IPS DF 6.9 (cell line): ENCODE results near the gene KLHL29.

ENCODE experiments used
- DNase-seq: peaks from one replicate; pipeline ENCODE4 v3.0.0-alpha.2; 2013; ENCODE audit warnings: low read depth, low spot score
- H3K27ac ChIP-seq: one replicate; pipeline ENCODE4 v1.5.1; 2013; ENCODE audit warnings: low read length, control low read depth
- H3K27me3 ChIP-seq: 2 replicates; pipeline ENCODE4 v1.6.1; 2013; ENCODE audit warnings: mild to moderate bottlenecking, low read length; ENCODE audit not compliant: control insufficient read depth, insufficient read depth
- H3K36me3 ChIP-seq: 2 replicates; pipeline ENCODE4 v1.6.1; 2013; ENCODE audit warnings: low read length; ENCODE audit not compliant: control insufficient read depth, insufficient read depth
- H3K4me1 ChIP-seq: 2 replicates; pipeline ENCODE4 v1.6.1; 2013; ENCODE audit warnings: low read length; ENCODE audit not compliant: control insufficient read depth, insufficient read depth
- H3K4me3 ChIP-seq: 2 replicates; pipeline ENCODE4 v1.5.1; 2013; ENCODE audit warnings: mild to moderate bottlenecking, low read length
- H3K9me3 ChIP-seq: 2 replicates; pipeline ENCODE4 v1.6.1; 2013; ENCODE audit warnings: low read length, inconsistent platforms; ENCODE audit not compliant: control insufficient read depth, insufficient read depth
- WGBS: extraction: QIAGEN DNeasy Blood & Tissue Kit; methylation state at CpG from one replicate; pipeline ENCODE4 v1.1.7; 2013; ENCODE audit warnings: mixed read lengths, missing lambda C conversion rate; ENCODE audit not compliant: insufficient read length, insufficient coverage; 5-methylcytosine and 5-hydroxymethylcytosine counted together

The KLHL29 gene

DNA sequence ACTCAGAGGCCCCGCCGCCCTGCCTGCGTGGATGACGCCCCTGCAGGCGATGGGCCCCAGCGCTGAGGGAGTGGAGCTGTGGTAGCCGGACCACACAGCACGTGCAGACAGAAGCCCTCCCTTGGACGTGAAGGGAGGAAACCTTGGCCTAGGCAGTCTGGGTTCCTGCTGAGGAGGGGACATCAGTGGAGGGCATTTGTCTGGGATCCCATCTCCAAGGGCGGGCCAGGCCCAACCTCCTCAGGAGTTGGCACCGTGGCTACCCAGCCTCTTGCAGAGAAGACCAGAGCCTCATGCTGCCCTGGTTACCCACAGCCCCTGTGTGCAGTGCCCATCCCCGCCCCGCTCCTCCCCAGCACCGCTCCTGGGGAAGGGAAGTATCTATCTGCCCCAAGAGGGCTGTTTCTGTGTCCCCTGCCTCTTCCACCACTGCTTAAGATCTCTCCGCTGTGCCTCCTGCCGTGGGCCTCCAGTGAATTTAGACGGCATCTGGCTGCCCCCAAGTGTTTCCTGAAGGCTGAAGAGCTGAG is 241.8 kb downstream of the KLHL29 start:
- no peaks in the 10 kb centered on the region for H3K36me3 ChIP-seq
- H3K9me3 ChIP-seq = no peaks in the 10 kb centered on the region
- no peak overlapping the region for H3K27ac ChIP-seq
- H3K4me3 ChIP-seq = no peak overlapping the region
- H3K27me3 ChIP-seq = no peaks in the 10 kb centered on the region
- no CpG with 5 or more reads among the region's 17 CpGs for WGBS
- no peak for DNase-seq
- peaks cover 2% of the 10 kb centered on the region; the same call in 1 of the 2 replicates for H3K4me1 ChIP-seq

DNA sequence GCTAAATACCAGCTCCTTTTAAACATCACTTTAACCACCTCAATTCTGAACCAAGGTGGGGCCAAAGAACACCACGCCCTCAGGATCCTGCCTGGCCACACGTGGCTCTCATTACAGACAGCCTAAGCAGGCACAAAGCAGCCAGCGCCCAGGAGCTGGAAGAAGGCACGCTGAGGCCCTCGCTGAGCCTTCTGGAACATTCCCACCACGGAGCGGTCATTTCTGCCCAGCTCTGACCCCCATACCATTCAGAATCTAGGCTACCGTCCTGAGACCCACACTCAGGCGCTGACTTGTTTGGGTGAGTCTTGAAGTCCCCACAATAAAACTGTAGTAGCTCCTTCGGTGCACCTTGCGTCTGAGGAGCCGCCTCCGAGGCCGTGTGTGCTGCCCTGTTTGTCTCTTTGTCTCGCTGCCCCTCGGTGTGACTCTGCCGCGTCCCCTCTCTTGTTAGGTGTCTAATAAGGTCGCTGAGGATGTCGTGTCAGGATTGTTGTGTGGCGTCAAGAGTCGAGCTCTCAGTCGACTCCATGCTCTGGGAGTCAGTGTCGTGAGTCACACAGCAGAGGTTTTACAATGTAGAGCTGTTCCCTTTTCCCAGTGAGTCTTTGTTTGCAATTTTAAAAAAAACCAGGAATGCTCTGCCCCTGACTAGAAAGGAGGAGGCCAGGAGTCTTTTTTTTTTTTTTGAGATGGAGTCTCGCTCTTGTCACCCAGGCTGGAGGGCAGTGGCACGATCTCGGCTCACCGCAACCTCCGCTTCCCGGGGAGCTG is 242.4 kb downstream of the KLHL29 start:
- Histone ChIP-seq H3K27ac (no peak overlapping the region), H3K9me3 (no peaks in the 10 kb centered on the region), H3K36me3 (no peaks in the 10 kb centered on the region), H3K4me3 (no peak overlapping the region), H3K27me3 (no peaks in the 10 kb centered on the region), H3K4me1 (peaks cover 2% of the 10 kb centered on the region; the same call in 1 of the 2 replicates)
- DNase-seq = no peak
- no CpG with 5 or more reads among the region's 30 CpGs for WGBS

DNA sequence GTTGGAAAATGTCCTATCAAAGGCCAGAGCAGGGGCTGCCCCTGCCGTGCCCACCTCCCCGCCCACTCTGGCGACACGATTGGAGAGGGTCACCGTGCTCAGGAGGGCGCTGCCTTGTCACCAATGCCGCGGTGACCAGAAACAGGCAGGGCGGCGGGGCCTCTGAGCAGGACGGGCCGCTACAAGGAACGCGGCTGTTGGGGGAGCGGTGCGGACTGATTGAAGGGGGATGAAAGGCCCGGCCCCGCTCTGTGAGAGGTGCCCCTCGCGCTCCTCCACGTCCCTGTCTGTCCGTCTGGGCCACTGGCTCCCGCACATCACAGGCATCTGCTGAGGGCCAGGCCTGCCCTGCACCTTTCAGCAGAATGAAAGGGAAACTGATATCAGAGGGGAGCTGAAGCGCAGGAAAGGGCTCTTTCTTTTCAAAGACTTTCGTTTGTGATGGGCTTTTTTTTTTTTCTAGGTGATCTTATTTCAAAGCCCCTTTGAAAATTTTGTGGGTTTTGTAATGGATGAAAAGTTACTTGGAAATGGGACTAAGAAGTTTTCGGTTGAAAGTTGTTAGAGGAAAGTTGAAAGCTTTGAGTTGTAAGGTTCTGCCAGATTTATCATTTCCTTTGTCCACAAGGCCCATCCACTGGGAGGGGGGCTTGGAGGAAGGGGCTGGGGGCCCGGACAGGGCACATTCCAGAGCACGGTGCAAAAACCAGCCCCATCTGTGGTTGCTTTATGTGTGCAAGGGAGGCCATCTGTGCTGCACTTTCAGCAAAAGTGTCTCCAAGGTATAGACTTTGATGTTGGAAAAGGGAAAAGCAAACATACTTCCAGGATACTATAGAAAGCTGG is 244.2 kb downstream of the KLHL29 start:
- H3K36me3 ChIP-seq = no peaks in the 10 kb centered on the region
- no peaks in the 10 kb centered on the region for H3K9me3 ChIP-seq
- H3K27ac ChIP-seq = no peak overlapping the region
- no peaks in the 10 kb centered on the region for H3K27me3 ChIP-seq
- H3K4me3 ChIP-seq = no peak overlapping the region
- WGBS = 100% methylated on average over 1 of the region's 28 CpGs
- no peak for DNase-seq
- H3K4me1 ChIP-seq = peaks cover 2% of the 10 kb centered on the region; the same call in 1 of the 2 replicates

DNA sequence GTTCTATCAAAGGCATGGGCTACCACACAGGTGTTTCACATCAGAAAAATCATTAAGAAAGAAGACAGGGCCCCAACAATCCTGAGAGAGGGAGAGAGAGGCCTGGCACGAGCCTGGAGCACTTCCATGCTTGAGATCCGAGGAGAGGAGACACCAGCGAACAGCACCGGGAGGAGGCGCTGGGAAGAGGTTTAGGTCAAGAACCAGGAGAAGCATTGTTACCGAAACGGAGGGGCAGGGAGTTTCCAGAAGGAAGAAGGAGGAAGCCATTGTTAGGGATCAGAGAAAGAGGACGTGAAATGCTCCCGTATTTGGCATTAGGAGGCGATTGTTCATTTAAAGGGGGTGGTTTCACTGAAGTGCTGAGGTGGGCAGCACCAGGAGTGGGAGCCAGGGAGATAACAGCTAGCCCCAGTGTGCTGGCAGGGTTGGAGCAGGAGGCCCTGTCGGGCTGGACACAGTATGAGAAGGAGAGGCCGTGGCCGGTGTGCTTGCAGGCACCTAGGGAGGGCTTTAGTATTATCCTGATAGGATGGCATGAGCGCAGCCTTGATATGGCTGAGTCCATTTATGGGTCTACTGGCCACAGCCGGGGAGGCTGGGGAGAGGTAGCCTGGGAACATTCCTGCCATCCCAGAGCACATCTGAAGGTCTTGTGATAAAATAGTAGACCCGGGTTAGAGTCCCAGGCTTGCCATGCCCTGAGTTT is 244.9 kb downstream of the KLHL29 start:
- no CpG with 5 or more reads among the region's 16 CpGs for WGBS
- Histone ChIP-seq H3K27ac (no peak overlapping the region), H3K27me3 (no peaks in the 10 kb centered on the region), H3K4me3 (no peak overlapping the region), H3K36me3 (no peaks in the 10 kb centered on the region), H3K9me3 (no peaks in the 10 kb centered on the region), H3K4me1 (peaks cover 2% of the 10 kb centered on the region; the same call in 1 of the 2 replicates)
- DNase-seq = no peak

DNA sequence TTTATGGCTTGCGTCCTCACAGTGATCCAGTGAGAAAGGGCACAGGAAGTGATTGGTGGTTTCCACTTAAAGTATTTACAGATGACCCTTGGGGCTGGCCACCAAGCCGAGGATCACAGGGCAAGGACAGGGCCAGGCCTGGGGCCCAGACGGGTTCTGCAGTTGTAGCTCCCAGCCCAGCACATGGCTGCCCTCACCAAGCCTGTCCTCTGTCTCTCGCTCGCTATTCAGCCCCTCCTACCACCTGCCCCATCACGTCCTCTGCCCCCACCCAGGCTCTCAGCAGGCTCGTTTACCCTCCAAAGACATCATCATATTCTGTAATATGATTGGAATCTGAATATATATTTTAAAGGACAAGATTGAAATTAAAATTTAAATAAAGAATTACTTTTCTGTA is 246.0 kb downstream of the KLHL29 start:
- no peak for DNase-seq
- Histone ChIP-seq H3K9me3 (no peaks in the 10 kb centered on the region), H3K27ac (no peak overlapping the region), H3K4me3 (no peak overlapping the region), H3K36me3 (no peaks in the 10 kb centered on the region), H3K4me1 (peaks cover 2% of the 10 kb centered on the region; the same call in 1 of the 2 replicates), H3K27me3 (no peaks in the 10 kb centered on the region)
- no CpG with 5 or more reads among the region's 7 CpGs for WGBS

DNA sequence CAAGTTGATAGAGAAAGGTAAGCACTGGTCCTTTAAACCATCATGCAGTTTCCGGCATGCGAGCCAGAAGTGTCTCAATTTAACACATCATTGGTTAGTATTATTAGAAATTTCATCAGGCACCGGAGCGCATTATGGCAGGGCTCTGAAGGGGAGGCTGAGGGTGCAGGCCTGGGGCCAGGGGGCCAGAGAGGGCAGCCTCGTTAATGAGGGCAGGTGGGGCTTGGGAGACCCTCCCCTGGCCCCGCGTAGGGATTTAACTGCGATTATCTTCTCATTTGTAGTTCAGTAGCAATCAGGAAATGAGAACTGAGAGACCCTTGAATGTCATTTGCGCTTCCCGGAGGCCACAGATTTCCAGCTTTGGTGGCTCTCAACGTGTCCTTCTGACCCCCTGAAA is 246.4 kb downstream of the KLHL29 start:
- no peaks in the 10 kb centered on the region for H3K9me3 ChIP-seq
- no peaks in the 10 kb centered on the region for H3K27me3 ChIP-seq
- H3K36me3 ChIP-seq = no peaks in the 10 kb centered on the region
- no peak overlapping the region for H3K4me3 ChIP-seq
- H3K4me1 ChIP-seq = peaks cover 2% of the 10 kb centered on the region; the same call in 1 of the 2 replicates
- no peak overlapping the region for H3K27ac ChIP-seq
- no CpG with 5 or more reads among the region's 11 CpGs for WGBS
- no peak for DNase-seq

DNA sequence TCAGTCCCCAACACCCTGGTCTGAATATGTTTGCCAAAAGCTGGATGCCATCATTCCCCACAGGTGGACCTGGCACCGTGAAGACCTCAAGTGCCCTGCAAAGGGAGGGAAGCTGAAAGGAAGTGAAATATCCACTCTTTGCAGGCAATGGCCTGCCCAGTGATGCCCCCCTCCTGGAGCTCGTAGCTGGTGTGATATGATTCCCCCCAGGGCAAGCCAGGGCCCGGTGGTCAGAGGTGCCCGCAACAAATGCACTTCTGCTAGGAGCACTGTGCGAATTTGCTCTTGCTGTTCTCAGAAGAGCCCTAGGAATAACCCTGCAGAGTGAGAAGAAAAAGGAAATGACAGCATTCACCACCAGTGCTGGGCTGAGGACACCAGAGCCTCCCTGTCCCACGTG is 247.4 kb downstream of the KLHL29 start:
- no peaks in the 10 kb centered on the region for H3K9me3 ChIP-seq
- no peaks in the 10 kb centered on the region for H3K4me1 ChIP-seq
- H3K4me3 ChIP-seq = no peak overlapping the region
- no peaks in the 10 kb centered on the region for H3K36me3 ChIP-seq
- DNase-seq = no peak
- H3K27ac ChIP-seq = no peak overlapping the region
- no peaks in the 10 kb centered on the region for H3K27me3 ChIP-seq
- no CpG with 5 or more reads among the region's 6 CpGs for WGBS

DNA sequence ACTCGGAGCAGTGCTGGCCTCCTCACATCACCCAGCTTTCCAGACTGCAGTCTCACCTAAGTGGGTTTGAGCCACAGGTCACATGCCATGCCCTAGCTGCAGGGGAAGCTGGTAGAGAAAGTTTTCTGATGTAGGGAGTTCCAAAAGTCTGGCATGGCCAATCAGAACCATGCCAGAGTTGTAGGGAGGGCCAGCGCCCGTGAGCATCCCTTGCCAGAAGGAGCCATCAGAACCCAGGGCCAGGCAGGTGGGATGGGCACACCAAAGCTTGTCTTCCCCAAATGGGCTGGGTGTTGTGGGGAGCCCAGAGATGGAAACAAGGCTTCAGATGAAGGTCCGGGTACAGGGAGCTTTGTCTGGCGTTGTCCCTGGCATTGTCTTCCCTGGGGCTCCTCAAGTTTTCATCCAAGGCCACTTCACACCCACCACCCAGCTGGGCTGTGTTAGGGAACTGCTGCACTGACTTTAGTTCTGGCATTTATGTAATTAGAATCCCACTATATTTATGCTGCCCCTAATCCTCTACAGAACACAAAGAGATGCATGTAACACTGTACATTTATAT is 247.9 kb downstream of the KLHL29 start:
- H3K36me3 ChIP-seq = no peaks in the 10 kb centered on the region
- DNase-seq = no peak
- H3K4me3 ChIP-seq = no peak overlapping the region
- no peaks in the 10 kb centered on the region for H3K27me3 ChIP-seq
- H3K4me1 ChIP-seq = no peaks in the 10 kb centered on the region
- H3K27ac ChIP-seq = no peak overlapping the region
- no peaks in the 10 kb centered on the region for H3K9me3 ChIP-seq
- no CpG with 5 or more reads among the region's 5 CpGs for WGBS

DNA sequence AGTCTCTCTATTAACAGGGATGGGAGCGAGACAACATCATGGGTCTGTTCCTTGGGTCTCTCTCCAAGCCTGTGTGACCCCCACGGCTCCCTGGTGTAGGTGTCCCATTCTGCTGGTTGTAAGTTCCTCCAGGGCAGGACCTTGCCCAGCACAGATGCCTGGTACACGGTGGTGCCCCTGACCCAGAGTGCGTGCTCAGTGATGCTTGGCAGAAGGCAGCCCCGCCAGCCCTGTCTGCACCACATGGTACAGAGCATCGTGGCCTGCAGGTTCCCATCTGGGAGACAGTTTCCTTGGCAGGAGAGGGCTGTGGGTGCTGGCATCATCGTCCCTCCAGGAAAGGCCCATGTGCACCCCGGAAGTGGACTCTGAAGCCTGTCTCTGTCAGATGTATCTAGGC is 249.0 kb downstream of the KLHL29 start:
- no peaks in the 10 kb centered on the region for H3K27me3 ChIP-seq
- DNase-seq = no peak
- WGBS = no CpG with 5 or more reads among the region's 8 CpGs
- no peaks in the 10 kb centered on the region for H3K36me3 ChIP-seq
- no peak overlapping the region for H3K27ac ChIP-seq
- H3K4me1 ChIP-seq = no peaks in the 10 kb centered on the region
- H3K9me3 ChIP-seq = no peaks in the 10 kb centered on the region
- no peak overlapping the region for H3K4me3 ChIP-seq
